Measurements from ENCODE around the gene KRT84. TPM values are rescaled to one million over a fixed set of nuclear protein-coding genes. Genes with fewer than 3 reads are reported as not detected.

The KRT84 gene
- total RNA-seq, 2 experiments from 2014 or later = not detected

DNA sequence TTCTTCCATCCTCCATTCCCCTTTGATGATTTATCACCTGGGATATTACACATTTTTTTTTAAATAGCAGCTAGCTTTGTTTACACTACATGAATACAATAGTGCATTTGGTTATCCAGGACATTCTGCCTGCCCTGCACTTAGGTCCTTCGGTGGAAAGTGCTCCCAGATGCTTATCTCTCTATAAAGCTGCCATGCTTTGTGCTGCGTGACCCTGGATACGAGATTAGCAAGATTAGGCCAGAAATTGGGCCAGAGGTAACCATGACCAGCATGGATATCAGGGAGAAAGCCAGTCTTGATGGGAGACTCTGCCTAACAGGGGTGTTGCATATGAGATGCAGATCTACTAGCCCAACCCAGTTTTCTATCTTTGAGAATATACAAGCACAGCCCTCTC, 52.1 kb downstream of the KRT84 start:
- H3K27ac Mint-ChIP-seq = no peak overlapping the region
- no peaks in the 10 kb centered on the region for H3K9me3 Mint-ChIP-seq (ENCODE audit: insufficient read depth)
- H3K4me3 Mint-ChIP-seq = no peak overlapping the region
- DNase-seq (no peak), ATAC-seq (no peak)
- H3K4me1 Mint-ChIP-seq (ENCODE audit: low read depth) = peaks cover 3% of the 10 kb centered on the region
- ChIA-PET CTCF (no interaction called here), POLR2A (no interaction called here)
- no peaks in the 10 kb centered on the region for H3K36me3 Mint-ChIP-seq (ENCODE audit: low read depth)
- H3K27me3 Mint-ChIP-seq (ENCODE audit: low read depth) = peaks cover 24% of the 10 kb centered on the region

DNA sequence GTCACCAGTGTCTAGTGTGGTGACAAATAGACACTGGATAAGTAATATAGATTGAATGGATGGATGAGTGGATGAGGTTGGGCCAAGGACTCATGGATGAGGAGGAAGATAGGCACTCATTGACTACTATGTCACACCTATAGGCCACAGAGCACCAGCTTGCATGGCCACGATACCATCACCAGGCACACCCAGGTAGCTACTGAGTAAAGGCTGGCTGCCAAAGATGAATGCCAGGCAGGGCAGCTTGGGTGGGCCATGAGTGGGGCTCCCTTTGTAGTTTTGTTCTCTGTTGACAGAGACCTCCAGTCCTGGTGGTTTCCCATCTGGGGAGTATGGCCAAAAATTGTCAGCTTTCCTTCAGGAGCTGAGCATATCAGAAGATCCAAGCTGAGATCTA, 53.1 kb downstream of the KRT84 start:
- DNase-seq = no peak
- Mint-ChIP-seq H3K9me3 (ENCODE audit: insufficient read depth) (no peaks in the 10 kb centered on the region), H3K36me3 (ENCODE audit: low read depth) (no peaks in the 10 kb centered on the region), H3K4me3 (no peak overlapping the region), H3K27ac (no peak overlapping the region), H3K4me1 (ENCODE audit: low read depth) (peaks cover 10% of the 10 kb centered on the region), H3K27me3 (ENCODE audit: low read depth) (peaks cover 22% of the 10 kb centered on the region)
- ATAC-seq = no peak
- CTCF ChIA-PET = no interaction called here
- POLR2A ChIA-PET = no interaction called here

DNA sequence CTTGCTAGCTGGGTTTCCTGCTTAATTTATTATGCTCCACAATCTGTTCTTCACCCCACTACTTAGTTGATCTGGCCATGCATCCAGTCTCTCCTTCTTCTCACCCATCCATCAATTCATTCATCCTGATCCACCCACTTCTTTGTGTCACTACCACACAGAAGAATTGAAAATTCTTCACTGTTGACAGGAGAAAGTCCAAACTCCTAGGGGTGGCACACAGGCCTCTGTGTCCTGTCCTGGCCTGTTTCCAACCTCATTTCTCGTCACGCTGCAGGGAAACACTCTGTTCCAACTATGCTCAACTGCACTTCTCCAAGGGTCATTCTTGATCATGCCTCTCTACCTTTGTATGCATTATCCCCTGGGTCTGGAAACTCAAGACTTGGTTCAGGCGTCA, 53.6 kb downstream of the KRT84 start:
- ATAC-seq (no peak), DNase-seq (no peak)
- no peak overlapping the region for H3K27ac Mint-ChIP-seq
- ChIA-PET CTCF (interaction anchor here (1.2 kb wide), 1 partner anchor 23 kb away, joined by 3 read pairs; no protein-coding TSS in a partner anchor), POLR2A (no interaction called here)
- H3K9me3 Mint-ChIP-seq (ENCODE audit: insufficient read depth) = no peaks in the 10 kb centered on the region
- peaks cover 22% of the 10 kb centered on the region for H3K27me3 Mint-ChIP-seq (ENCODE audit: low read depth)
- no peaks in the 10 kb centered on the region for H3K36me3 Mint-ChIP-seq (ENCODE audit: low read depth)
- H3K4me1 Mint-ChIP-seq (ENCODE audit: low read depth) = peaks cover 15% of the 10 kb centered on the region
- H3K4me3 Mint-ChIP-seq = no peak overlapping the region

DNA sequence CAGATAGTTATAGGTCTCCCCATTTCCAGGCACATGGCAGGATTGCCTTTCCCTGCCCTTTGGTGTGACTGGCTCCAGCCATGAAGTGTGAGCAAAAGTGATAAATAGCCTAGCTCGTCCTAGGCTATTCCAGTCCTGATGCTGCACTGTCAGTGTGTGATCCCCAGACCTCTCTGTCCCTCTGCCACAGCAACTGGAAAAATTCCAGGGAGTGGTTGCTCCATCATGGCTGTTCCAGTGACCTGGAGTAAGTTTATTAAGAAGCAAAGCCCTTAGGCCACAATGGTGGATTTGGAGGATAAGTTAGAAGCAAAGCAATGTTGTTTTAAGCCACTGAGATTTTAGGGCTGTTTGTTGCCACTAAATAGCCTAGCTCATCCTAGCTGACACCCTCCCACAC, 54.4 kb downstream of the KRT84 start:
- Mint-ChIP-seq H3K4me3 (no peak overlapping the region), H3K36me3 (ENCODE audit: low read depth) (no peaks in the 10 kb centered on the region), H3K9me3 (ENCODE audit: insufficient read depth) (no peaks in the 10 kb centered on the region), H3K27me3 (ENCODE audit: low read depth) (peaks cover 21% of the 10 kb centered on the region), H3K27ac (no peak overlapping the region), H3K4me1 (ENCODE audit: low read depth) (peaks cover 16% of the 10 kb centered on the region)
- DNase-seq = no peak
- POLR2A ChIA-PET = no interaction called here
- ATAC-seq = no peak
- CTCF ChIA-PET = interaction anchor here (1.2 to 2.1 kb wide), 3 partner anchors 23 to 549 kb away, joined by 3 to 6 read pairs (median 4); no protein-coding TSS in a partner anchor

DNA sequence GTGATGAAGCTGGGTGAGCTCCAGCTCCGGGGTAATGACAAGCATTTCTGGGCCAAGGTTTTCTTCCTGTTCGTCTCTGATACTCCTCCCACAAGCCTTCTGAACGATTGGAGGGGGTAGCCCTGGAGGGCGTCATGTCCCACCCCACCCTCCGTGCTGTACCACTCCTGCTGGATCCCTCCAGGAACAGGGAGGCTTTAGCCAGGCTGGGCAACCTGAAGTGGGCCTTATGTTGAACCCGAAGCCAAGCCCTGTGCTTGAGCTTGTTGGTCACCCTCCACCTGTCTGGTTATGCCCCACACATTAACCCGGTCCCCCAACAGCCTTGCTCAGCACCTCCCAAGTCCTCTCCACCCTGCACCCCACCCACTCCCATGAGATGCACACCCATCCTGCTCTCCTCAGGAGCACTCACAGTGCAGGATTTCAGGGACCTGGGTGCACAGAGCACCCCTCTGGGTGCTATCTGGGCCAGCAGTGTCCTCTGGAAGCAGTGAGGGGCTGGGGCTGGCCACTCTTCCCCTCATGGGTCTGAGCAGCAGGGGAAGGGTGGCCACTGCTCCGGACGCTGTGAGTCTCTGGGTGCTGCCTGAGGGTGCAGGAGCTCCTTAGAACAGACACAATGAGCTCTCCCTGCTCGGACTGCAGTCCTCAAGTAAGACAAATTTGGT, 57.5 kb downstream of the KRT84 start:
- Mint-ChIP-seq H3K27ac (no peak overlapping the region), H3K27me3 (ENCODE audit: low read depth) (peaks cover 23% of the 10 kb centered on the region), H3K4me3 (no peak overlapping the region), H3K4me1 (ENCODE audit: low read depth) (peaks cover 16% of the 10 kb centered on the region), H3K36me3 (ENCODE audit: low read depth) (no peaks in the 10 kb centered on the region), H3K9me3 (ENCODE audit: insufficient read depth) (no peaks in the 10 kb centered on the region)
- ChIA-PET CTCF (interaction anchor here (0.6 to 7.3 kb wide), 32 partner anchors 9 to 553 kb away, joined by 3 to 50 read pairs (median 4); no protein-coding TSS in a partner anchor), POLR2A (interaction anchor here (1.3 kb wide), 1 partner anchor 9 kb away, joined by 3 read pairs; no protein-coding TSS in a partner anchor)
- no peak for DNase-seq
- ATAC-seq = no peak

Other genes starting within 250 kb of the KRT84 start
- gene KRT80, start 193.6 kb downstream of the KRT84 start, total RNA-seq = not detected
- gene KRT7, start 152.4 kb downstream of the KRT84 start, total RNA-seq = 10 to 100 TPM; 14.4 to 14.7 TPM
- 1 to 10 TPM; 1.1 TPM for gene KRT86, start 111.0 kb downstream of the KRT84 start, total RNA-seq
- gene KRT81, start 94.1 kb downstream of the KRT84 start, total RNA-seq = under 1 TPM; 0.29 to 0.42 TPM
- gene KRT83, start 64.3 kb downstream of the KRT84 start, total RNA-seq = not detected
- not detected for gene KRT85, start 18.2 kb downstream of the KRT84 start, total RNA-seq
- gene KRT82, start 20.7 kb upstream of the KRT84 start, total RNA-seq = not detected
- not detected for gene KRT75, start 48.7 kb upstream of the KRT84 start, total RNA-seq
- gene KRT6B, start 66.5 kb upstream of the KRT84 start, total RNA-seq = not detected
- not detected for gene KRT6C, start 88.2 kb upstream of the KRT84 start, total RNA-seq
- not detected for gene KRT6A, start 107.6 kb upstream of the KRT84 start, total RNA-seq
- gene KRT5, start 134.7 kb upstream of the KRT84 start, total RNA-seq = not detected
- not detected for gene KRT71, start 167.5 kb upstream of the KRT84 start, total RNA-seq
- not detected for gene KRT74, start 188.2 kb upstream of the KRT84 start, total RNA-seq
- gene KRT72, start 215.8 kb upstream of the KRT84 start, total RNA-seq = under 1 TPM; 0.40 to 0.44 TPM
- gene KRT73, start 232.9 kb upstream of the KRT84 start, total RNA-seq = under 1 TPM; 0.45 to 0.91 TPM